Upper lobe of right lung (tissue), 1 donor: ENCODE measurements around the gene CAMTA1. TPM values are rescaled to one million over a fixed set of nuclear protein-coding genes. Genes with fewer than 3 reads are reported as not detected.

ENCODE experiments used
- ATAC-seq: fragments of 200-7000 bp; cut with Tn5 transposase; one replicate; pipeline ENCODE4 v1.9.1; 2020; ENCODE audit warnings: mild to moderate bottlenecking, moderate library complexity
- DNase-seq: peaks from one replicate; pipeline ENCODE4 v3.0.0-alpha.2; 2020
- H3K27ac ChIP-seq: fragments of 200-600 bp; one replicate; pipeline ENCODE4 v1.8.0; 2022
- H3K27me3 ChIP-seq: fragments of 200-600 bp; one replicate; pipeline ENCODE4 v1.8.0; 2022; ENCODE audit warnings: mild to moderate bottlenecking
- H3K36me3 ChIP-seq: fragments of 200-600 bp; one replicate; pipeline ENCODE4 v1.8.0; 2022
- H3K4me1 ChIP-seq: fragments of 200-600 bp; one replicate; pipeline ENCODE4 v1.8.0; 2022
- H3K4me3 ChIP-seq: fragments of 200-600 bp; one replicate; pipeline ENCODE4 v1.8.0; 2022; ENCODE audit warnings: mild to moderate bottlenecking
- H3K9me3 ChIP-seq: fragments of 200-600 bp; one replicate; pipeline ENCODE4 v1.8.0; 2022
- CTCF ChIP-seq: fragments of 200-600 bp; IDR thresholded peaks from one replicate; pipeline ENCODE4 v1.8.0; 2022; ENCODE audit warnings: antibody characterized with exemption
- intact Hi-C: fragments of 100-400 bp; cut with DNase I; formaldehyde crosslinking; loops from one replicate; pipeline ENCODE4 v1.11.0; 2022
- total RNA-seq: library from RNA; stranded (reverse); fragmentation: NEBNext Ultra II Directional; extraction: Animal tissue kit (Norgen Biotek cat#: 25700); gene quantifications from one replicate; pipeline ENCODE4 v1.2.1, GENCODE V29; 2021
- donor health status: DM: no; HTN: yes; CAD: no; lungs with severe emphysema.

The CAMTA1 gene
- total RNA-seq, 1 donor from 2014 or later: 63.4 TPM

GRCh38 chr1:7010534-7011200 is 225.4 kb downstream of the CAMTA1 start:
- H3K27ac ChIP-seq: no peak overlapping the region
- ATAC-seq (no peak), DNase-seq (no peak)
- no peak overlapping the region for H3K4me3 ChIP-seq
- H3K9me3 ChIP-seq: no peaks in the 10 kb centered on the region
- H3K36me3 ChIP-seq: no peaks in the 10 kb centered on the region
- intact Hi-C loops: no loop called here
- no peak for TF ChIP-seq CTCF
- no peaks in the 10 kb centered on the region for H3K4me1 ChIP-seq
- no peaks in the 10 kb centered on the region for H3K27me3 ChIP-seq

GRCh38 chr1:7011826-7012225 is 226.6 kb downstream of the CAMTA1 start:
- no peaks in the 10 kb centered on the region for H3K36me3 ChIP-seq
- no peaks in the 10 kb centered on the region for H3K9me3 ChIP-seq
- no peak overlapping the region for H3K27ac ChIP-seq
- no peak for DNase-seq
- no peak overlapping the region for H3K4me3 ChIP-seq
- ATAC-seq: no peak
- no peaks in the 10 kb centered on the region for H3K27me3 ChIP-seq
- intact Hi-C loops: no loop called here
- no peaks in the 10 kb centered on the region for H3K4me1 ChIP-seq
- no peak for TF ChIP-seq CTCF

- Histone ChIP-seq H3K9me3 (no peaks in the 10 kb centered on the region), H3K4me3 (no peak overlapping the region), H3K4me1 (no peaks in the 10 kb centered on the region), H3K36me3 (no peaks in the 10 kb centered on the region), H3K27me3 (no peaks in the 10 kb centered on the region), H3K27ac (no peak overlapping the region)
- intact Hi-C loops: no loop called here
- DNase-seq (no peak), ATAC-seq (no peak)
- no peak for TF ChIP-seq CTCF
These were observed 227.2 kb downstream of the CAMTA1 start for GRCh38 chr1:7012461-7012924.

GRCh38 chr1:7013833-7014639 is 228.8 kb downstream of the CAMTA1 start:
- TF ChIP-seq CTCF: no peak
- H3K27me3 ChIP-seq: no peaks in the 10 kb centered on the region
- DNase-seq: no peak

GRCh38 chr1:7014640-7014930 is 229.3 kb downstream of the CAMTA1 start:
- DNase-seq (no peak), ATAC-seq (no peak)
- H3K27ac ChIP-seq: no peak overlapping the region
- no peak for TF ChIP-seq CTCF
- H3K27me3 ChIP-seq: no peaks in the 10 kb centered on the region
- H3K4me1 ChIP-seq: no peaks in the 10 kb centered on the region
- intact Hi-C loops: no loop called here
- H3K36me3 ChIP-seq: no peaks in the 10 kb centered on the region
- no peak overlapping the region for H3K4me3 ChIP-seq
- no peaks in the 10 kb centered on the region for H3K9me3 ChIP-seq

More at GRCh38 chr1:7013833-7014639, 228.8 kb downstream of the CAMTA1 start:
- no peak for ATAC-seq
- Histone ChIP-seq H3K4me1 (no peaks in the 10 kb centered on the region), H3K36me3 (no peaks in the 10 kb centered on the region), H3K4me3 (no peak overlapping the region), H3K27ac (no peak overlapping the region), H3K9me3 (no peaks in the 10 kb centered on the region)
- intact Hi-C loops: no loop called here
